Common myeloid progenitor, CD34-positive (primary cell): ENCODE measurements around the gene HAND1.

Experiments
- CTCF ChIA-PET: fragments of 350-600 bp; sonication (Branson Sonifier 250); formaldehyde crosslinking; loops from one replicate; lab custom pipeline; 2021; ENCODE audit warnings: antibody characterized with exemption; lab: Charles Lee
- POLR2A ChIA-PET: fragments of 350-600 bp; sonication (Branson Sonifier 250); formaldehyde crosslinking; loops from one replicate; lab custom pipeline; 2021; ENCODE audit warnings: antibody characterized with exemption; lab: Charles Lee
- DNase-seq, 3 donors: peaks; one replicate each; pipeline versions ENCODE4 v3.0.0 to v3.0.0-alpha.2; 2013
- H3K27ac ChIP-seq, 2 experiments: 1 replicate in 1 of 2; 2 replicates in 1 of 2; pipeline ENCODE4 v1.7.0; 2013; ENCODE audit warnings: inconsistent platforms in 2 of 2, low read length in 2 of 2, mild to moderate bottlenecking in 2 of 2, low read depth in 1 of 2, moderate library complexity in 1 of 2; ENCODE audit not compliant: severe bottlenecking in 2 of 2, insufficient read depth in 1 of 2, poor library complexity in 1 of 2
- H3K27me3 ChIP-seq, 5 experiments: replicated peaks in 2 of 5; 1 replicate in 3 of 5; 2 replicates in 2 of 5; pipeline versions ENCODE4 v1.6.1 to v1.7.0; 2013; ENCODE audit warnings: low read length in 4 of 5, mild to moderate bottlenecking in 2 of 5, moderate library complexity in 2 of 5, inconsistent platforms in 1 of 5; ENCODE audit not compliant: insufficient read depth in 5 of 5, control insufficient read depth in 4 of 5
- H3K36me3 ChIP-seq, 4 experiments: 1 replicate in 2 of 4; 2 replicates in 2 of 4; pipeline versions ENCODE4 v1.6.1 to v1.7.0; 2013; ENCODE audit warnings: low read length in 3 of 4, control low read depth in 1 of 4, mild to moderate bottlenecking in 1 of 4; ENCODE audit not compliant: control insufficient read depth in 4 of 4, insufficient read depth in 4 of 4
- H3K4me1 ChIP-seq, 4 experiments: 1 replicate in 3 of 4; 2 replicates in 1 of 4; pipeline versions ENCODE4 v1.6.1 to v1.7.1; 2013; ENCODE audit warnings: low read length in 3 of 4, mild to moderate bottlenecking in 3 of 4, control low read depth in 1 of 4, inconsistent platforms in 1 of 4, moderate library complexity in 1 of 4; ENCODE audit not compliant: control insufficient read depth in 4 of 4, insufficient read depth in 4 of 4; ENCODE audit errors: control extremely low read depth in 1 of 4
- H3K4me3 ChIP-seq, 7 experiments: 1 replicate in 4 of 7; 2 replicates in 3 of 7; pipeline versions ENCODE4 v1.5.1 to v1.7.0; 2013; ENCODE audit warnings: mild to moderate bottlenecking in 7 of 7, low read length in 6 of 7, moderate library complexity in 6 of 7, inconsistent platforms in 2 of 7, low read depth in 2 of 7, control low read depth in 1 of 7; ENCODE audit not compliant: insufficient read depth in 4 of 7, control insufficient read depth in 1 of 7; ENCODE audit errors: extremely low read depth in 1 of 7
- H3K9me3 ChIP-seq, 5 experiments: 1 replicate in 4 of 5; 2 replicates in 1 of 5; pipeline versions ENCODE4 v1.6.1 to v1.7.1; 2013; ENCODE audit warnings: low read length in 4 of 5, mild to moderate bottlenecking in 2 of 5, inconsistent platforms in 1 of 5, low read depth in 1 of 5, moderate library complexity in 1 of 5; ENCODE audit not compliant: control insufficient read depth in 4 of 5, insufficient read depth in 2 of 5; ENCODE audit errors: control extremely low read depth in 1 of 5
- WGBS: methylation state at CpG from one replicate; pipeline ENCODE4 v1.1.5; 2013; ENCODE audit not compliant: insufficient coverage; 5-methylcytosine and 5-hydroxymethylcytosine counted together

The HAND1 gene

GRCh38 chr5:154498994-154499393 lies 21.0 kb upstream of the HAND1 start:
- H3K27ac ChIP-seq, result no peak overlapping the region
- DNase-seq, result no peak
- no peak overlapping the region for H3K4me3 ChIP-seq
- no peaks in the 10 kb centered on the region for H3K36me3 ChIP-seq
- ChIA-PET CTCF (interaction anchor here (1.1 to 1.6 kb wide), 2 partner anchors 31 to 35 kb away, joined by 3 read pairs; no protein-coding TSS in a partner anchor), POLR2A (no interaction called here)
- 100% methylated on average over 2 of the region's 2 CpGs for WGBS
- no peaks in the 10 kb centered on the region for H3K4me1 ChIP-seq
- no peaks in the 10 kb centered on the region for H3K9me3 ChIP-seq
- peaks cover 2 to 31% (median 10%) of the 10 kb centered on the region in 5 experiments for H3K27me3 ChIP-seq

GRCh38 chr5:154498591-154498990 lies 20.6 kb upstream of the HAND1 start:
- CTCF ChIA-PET, result interaction anchor here (1.1 to 1.6 kb wide), 2 partner anchors 31 to 35 kb away, joined by 3 read pairs; no protein-coding TSS in a partner anchor
- no peaks in the 10 kb centered on the region for H3K4me1 ChIP-seq
- peaks cover 2 to 35% (median 13%) of the 10 kb centered on the region in 5 experiments for H3K27me3 ChIP-seq
- no peaks in the 10 kb centered on the region for H3K36me3 ChIP-seq
- H3K27ac ChIP-seq, result no peak overlapping the region
- H3K9me3 ChIP-seq, result no peaks in the 10 kb centered on the region
- POLR2A ChIA-PET, result no interaction called here
- 57% methylated on average over 1 of the region's 1 CpG for WGBS
- DNase-seq, result peak in 1 of 3 donors; percentile 44
- H3K4me3 ChIP-seq, result no peak overlapping the region

- Histone ChIP-seq H3K4me1 (no peaks in the 10 kb centered on the region), H3K9me3 (no peaks in the 10 kb centered on the region), H3K36me3 (no peaks in the 10 kb centered on the region), H3K27ac (no peak overlapping the region), H3K27me3 (peaks cover 11 to 71% (median 26%) of the 10 kb centered on the region in 5 experiments), H3K4me3 (no peak overlapping the region)
- ChIA-PET POLR2A (no interaction called here), CTCF (no interaction called here)
- no peak for DNase-seq
- WGBS, result 80% methylated on average over 1 of the region's 4 CpGs
Measured at GRCh38 chr5:154494036-154494435, 16.0 kb upstream of the HAND1 start.

- WGBS, result 44% methylated on average over 26 of the region's 29 CpGs
- Histone ChIP-seq H3K27me3 (peaks cover 14 to 79% (median 28%) of the 10 kb centered on the region in 5 experiments), H3K9me3 (no peaks in the 10 kb centered on the region), H3K4me3 (no peak overlapping the region), H3K36me3 (no peaks in the 10 kb centered on the region), H3K27ac (no peak overlapping the region), H3K4me1 (no peaks in the 10 kb centered on the region)
- ChIA-PET POLR2A (no interaction called here), CTCF (no interaction called here)
- DNase-seq, result no peak
Measured at GRCh38 chr5:154493274-154493673, 15.2 kb upstream of the HAND1 start.

- Histone ChIP-seq H3K27ac (no peak overlapping the region), H3K27me3 (peaks cover 23 to 88% (median 34%) of the 10 kb centered on the region in 5 experiments), H3K9me3 (no peaks in the 10 kb centered on the region), H3K36me3 (no peaks in the 10 kb centered on the region), H3K4me3 (no peak overlapping the region), H3K4me1 (no peaks in the 10 kb centered on the region)
- ChIA-PET POLR2A (no interaction called here), CTCF (no interaction called here)
- no peak for DNase-seq
- no CpG with 5 or more reads among the region's 2 CpGs for WGBS
Measured at GRCh38 chr5:154491941-154492340, 13.9 kb upstream of the HAND1 start.

GRCh38 chr5:154487541-154487940 lies 9.5 kb upstream of the HAND1 start:
- WGBS, result 46% methylated on average over 2 of the region's 2 CpGs
- no peaks in the 10 kb centered on the region for H3K9me3 ChIP-seq
- peaks cover 0 to 6% (median 5%) of the 10 kb centered on the region in 4 experiments for H3K4me1 ChIP-seq
- ChIA-PET CTCF (interaction anchor here (1.1 to 2.1 kb wide), 2 partner anchors 19 to 66 kb away, joined by 3 to 6 read pairs; no protein-coding TSS in a partner anchor), POLR2A (no interaction called here)
- no peak overlapping the region for H3K4me3 ChIP-seq
- H3K27ac ChIP-seq, result no peak overlapping the region
- no peaks in the 10 kb centered on the region for H3K36me3 ChIP-seq
- H3K27me3 ChIP-seq, result peaks cover 32 to 96% (median 60%) of the 10 kb centered on the region in 5 experiments
- DNase-seq, result no peak

GRCh38 chr5:154486427-154486866 lies 8.4 kb upstream of the HAND1 start:
- H3K27me3 ChIP-seq, result peaks cover 39 to 97% (median 63%) of the 10 kb centered on the region in 5 experiments
- no peak overlapping the region for H3K27ac ChIP-seq
- DNase-seq, result no peak
- H3K9me3 ChIP-seq, result no peaks in the 10 kb centered on the region
- H3K4me3 ChIP-seq, result no peak overlapping the region
- CTCF ChIA-PET, result interaction anchor here (1.1 to 2.1 kb wide), 2 partner anchors 18 to 65 kb away, joined by 3 to 6 read pairs; no protein-coding TSS in a partner anchor
- POLR2A ChIA-PET, result interaction anchor here (0.6 to 0.9 kb wide), 2 partner anchors 15 to 133 kb away, joined by 4 read pairs; no protein-coding TSS in a partner anchor
- no peaks in the 10 kb centered on the region for H3K36me3 ChIP-seq
- peaks cover 0 to 8% (median 6%) of the 10 kb centered on the region in 4 experiments for H3K4me1 ChIP-seq
- WGBS, result 0% methylated on average over 3 of the region's 4 CpGs
